Heart right ventricle (tissue), 16 donors: ENCODE measurements around the gene HOXD1. TPM values are rescaled to one million over a fixed set of nuclear protein-coding genes. Genes with fewer than 3 reads are reported as not detected.

Source experiments
- ATAC-seq, 8 donors: fragments of 200-7000 bp; cut with Tn5 transposase; one replicate each; pipeline ENCODE4 v1.9.1; 2020; ENCODE audit warnings: mild to moderate bottlenecking in 8 of 8, moderate library complexity in 8 of 8, moderate number of reproducible peaks in 1 of 8
- DNase-seq, 2 donors: peaks; one replicate each; pipeline ENCODE4 v3.0.0-alpha.2; 2020
- H3K27ac ChIP-seq, 10 donors: fragments of 200-600 bp; sonication (generic) in 2 of 10; one replicate each; pipeline versions ENCODE4 v1.5.0 to v1.8.0; 2020 to 2022; ENCODE audit warnings: mild to moderate bottlenecking in 3 of 10
- H3K27me3 ChIP-seq, 7 donors: fragments of 200-600 bp; one replicate each; pipeline ENCODE4 v1.8.0; 2021 to 2022; ENCODE audit warnings: mild to moderate bottlenecking in 2 of 7
- H3K36me3 ChIP-seq, 9 donors: fragments of 200-600 bp; sonication (generic) in 1 of 9; one replicate each; pipeline versions ENCODE4 v1.5.0 to v1.8.0; 2020 to 2022; ENCODE audit warnings: mild to moderate bottlenecking in 2 of 9
- H3K4me1 ChIP-seq, 9 donors: fragments of 200-600 bp; sonication (generic) in 1 of 9; one replicate each; pipeline versions ENCODE4 v1.5.0 to v1.8.0; 2020 to 2022; ENCODE audit warnings: mild to moderate bottlenecking in 4 of 9
- H3K4me3 ChIP-seq, 10 donors: fragments of 200-600 bp; sonication (generic) in 2 of 10; one replicate each; pipeline versions ENCODE4 v1.5.0 to v1.8.0; 2020 to 2022; ENCODE audit warnings: mild to moderate bottlenecking in 7 of 10, moderate library complexity in 2 of 10
- H3K9me3 ChIP-seq, 11 donors: fragments of 200-600 bp in 10 of 11; sonication (generic) in 2 of 11; one replicate each; pipeline versions ENCODE4 v1.5.0 to v1.8.0; 2013 to 2022; ENCODE audit warnings: mild to moderate bottlenecking in 2 of 11, control low read depth in 1 of 11, moderate library complexity in 1 of 11
- CTCF ChIP-seq, 9 donors: fragments of 200-600 bp; sonication (generic) in 2 of 9; IDR thresholded peaks; one replicate each; pipeline versions ENCODE4 v1.5.0 to v1.8.0; 2021 to 2022; ENCODE audit warnings: antibody characterized with exemption in 9 of 9, mild to moderate bottlenecking in 5 of 9, moderate library complexity in 1 of 9
- WGBS, 2 donors: extraction: QIAGEN DNeasy Blood & Tissue Kit; methylation state at CpG; one replicate each; pipeline ENCODE4 v1.1.7; 2013; ENCODE audit warnings: inconsistent platforms in 1 of 2; 5-methylcytosine and 5-hydroxymethylcytosine counted together
- intact Hi-C, 10 donors: fragments of 100-400 bp; cut with DNase I; formaldehyde crosslinking; loops; one replicate each; pipeline versions ENCODE4 v1.11.1 to v1.14.2; 2022
- polyA plus RNA-seq, 2 donors: library from polyadenylated mRNA; stranded (reverse); fragments of 200-250 nt; gene quantifications; one replicate each; pipeline ENCODE4 v1.2.3, GENCODE V29; 2013
- total RNA-seq, 10 donors: library from RNA; stranded (reverse); fragmentation: NEBNext Ultra II Directional in 3 of 10; extraction: Animal tissue kit (Norgen Biotek cat#: 25700) in 3 of 10; gene quantifications; one replicate each; pipeline versions ENCODE4 v1.2.1 to v1.2.4, GENCODE V29; 2021 to 2023
- donor health status: Arrhythmogenic right ventricular cardiomyopathy.
- donor health status: ischemic (EF 13 %, LVEDD 7.1; RV severe dilation, severe dysfunction).
- donor health status: healthy with polysubstance abuse.
- donor health status: DM: no; HTN: yes; CAD: no.
- donor health status: DM: no; HTN: no; CAD: no.
- donor health status: ischemic (EF 25% LVEDD 6.9; RV normal size, moderate dysfunction).
- donor health status: ischemic (EF 25% LVEDD 5.7; RV mildly dilated, moderate dysfunction).
- donor health status: healthy.
- donor health status: DM: yes; HTN: yes; CAD: no.
- donor health status: Ischemic cardiomyopathy.
- donor health status: ischemic (EF 35%, LVEDD 5.7; RV mildly dilated, moderate dysfunction).
- donor health status: nonischemic (EF 11% LVEDD 7.7; RV severe dilation, severe dysfunction).
- donor health status: DM: yes; HTN: yes; CAD: no.
- donor health status: PGD.
- donor health status: ischemic (EF 29% LVEDD 5.4; RV normal size, mild dysfunction).
- donor health status: nonischemic (EF 23%, LVEDD 6.1; RV moderate dilation, normal function).

HOXD1 gene
- total and polyA plus RNA-seq, 12 donors = 0.03 to 0.23 (median 0.17) TPM; not detected in 8

GRCh38 chr2:176187200-176187898 is 1.1 kb upstream of the HOXD1 start:
- ATAC-seq (no peak), DNase-seq (no peak)
- no peaks in the 10 kb centered on the region for H3K9me3 ChIP-seq
- H3K4me1 ChIP-seq = peaks cover 9 to 33% (median 27%) of the 10 kb centered on the region in 9 donors
- peak overlapping the region in 9 of 10 donors; percentile 40 to 65 (median 55) for H3K4me3 ChIP-seq
- WGBS, 2 donors = 5 to 9% methylated on average over 13 of the region's 13 CpGs
- intact Hi-C loops = no loop called here
- no peaks in the 10 kb centered on the region for H3K36me3 ChIP-seq
- no peak for TF ChIP-seq CTCF (IDR thresholded peaks at IDR 0.05)
- H3K27ac ChIP-seq = peak overlapping the region in 1 of 10 donors; percentile 40
- H3K27me3 ChIP-seq = peaks cover 37 to 100% (median 100%) of the 10 kb centered on the region in 7 donors

GRCh38 chr2:176188774-176189680 is 559 bp downstream of the HOXD1 start:
- TF ChIP-seq CTCF (IDR thresholded peaks at IDR 0.05) = no peak
- intact Hi-C loops = no loop called here
- peak overlapping the region in 1 of 10 donors; percentile 40 for H3K27ac ChIP-seq
- ATAC-seq (peak in 2 of 8 donors; percentile 17 to 50), DNase-seq (no peak)
- WGBS, 2 donors = 1 to 3% methylated on average over 85 to 98 of the region's 98 CpGs
- H3K36me3 ChIP-seq = no peaks in the 10 kb centered on the region
- peaks cover 37 to 100% (median 100%) of the 10 kb centered on the region in 7 donors for H3K27me3 ChIP-seq
- H3K4me1 ChIP-seq = peaks cover 9 to 33% (median 27%) of the 10 kb centered on the region in 9 donors
- H3K4me3 ChIP-seq = peak overlapping the region; percentile 37 to 65 (median 55)
- H3K9me3 ChIP-seq = no peaks in the 10 kb centered on the region

- no peak for TF ChIP-seq CTCF (IDR thresholded peaks at IDR 0.05)
- WGBS, 2 donors = 18 to 21% methylated on average over 28 of the region's 28 CpGs
- Histone ChIP-seq H3K4me3 (peak overlapping the region in 8 of 10 donors; percentile 50 to 65 (median 57)), H3K27me3 (peaks cover 37 to 100% (median 100%) of the 10 kb centered on the region in 7 donors), H3K36me3 (no peaks in the 10 kb centered on the region), H3K4me1 (peaks cover 9 to 33% (median 27%) of the 10 kb centered on the region in 9 donors), H3K27ac (no peak overlapping the region), H3K9me3 (no peaks in the 10 kb centered on the region)
- intact Hi-C loops = no loop called here
- DNase-seq (no peak), ATAC-seq (no peak)
Measured at GRCh38 chr2:176189681-176190641, 1.5 kb downstream of the HOXD1 start.
